Type B pancreatic cell (in vitro differentiated cells): ENCODE data around the gene ZMYND11. TPM values are rescaled to one million over a fixed set of nuclear protein-coding genes. Genes with fewer than 3 reads are reported as not detected.

Experiments
- DNase-seq: peaks from one replicate; pipeline ENCODE4 v3.0.0; 2021; ENCODE audit warnings: mixed read lengths; ENCODE audit not compliant: unreplicated experiment; ENCODE audit errors: extremely low spot score
- H3K27ac Mint-ChIP-seq: 2 replicates; pipeline ENCODE4 v1.8.0; 2021; ENCODE audit warnings: mild to moderate bottlenecking, mixed read lengths
- H3K27me3 Mint-ChIP-seq: 2 replicates; pipeline ENCODE4 v1.8.0; 2021; ENCODE audit warnings: mixed read lengths
- H3K36me3 Mint-ChIP-seq: 2 replicates; pipeline ENCODE4 v1.8.0; 2021; ENCODE audit warnings: mixed read lengths
- H3K4me1 Mint-ChIP-seq: one replicate; pipeline ENCODE4 v1.8.0; 2021; ENCODE audit warnings: mixed read lengths; ENCODE audit not compliant: unreplicated experiment
- H3K4me3 Mint-ChIP-seq: 2 replicates; pipeline ENCODE4 v1.8.0; 2021; ENCODE audit warnings: mild to moderate bottlenecking, mixed read lengths
- H3K9me3 Mint-ChIP-seq: 2 replicates; pipeline ENCODE4 v1.8.0; 2021; ENCODE audit warnings: mixed read lengths
- total RNA-seq: library from RNA; stranded (reverse); gene quantifications from 2 replicates; pipeline ENCODE4 v1.2.1, GENCODE V29; 2021; ENCODE audit warnings: low replicate concordance
- TF ChIP-seq, protein P1 (sequence below): fragments of 200-600 bp; sonication (generic); conservative IDR thresholded peaks from 2 replicates; pipeline ENCODE4 v1.5.0; 2021; ENCODE audit warnings: antibody characterized with exemption, mild to moderate bottlenecking

Gene ZMYND11
- total RNA-seq, 1 donor from 2014 or later: 58.7 TPM

DNA sequence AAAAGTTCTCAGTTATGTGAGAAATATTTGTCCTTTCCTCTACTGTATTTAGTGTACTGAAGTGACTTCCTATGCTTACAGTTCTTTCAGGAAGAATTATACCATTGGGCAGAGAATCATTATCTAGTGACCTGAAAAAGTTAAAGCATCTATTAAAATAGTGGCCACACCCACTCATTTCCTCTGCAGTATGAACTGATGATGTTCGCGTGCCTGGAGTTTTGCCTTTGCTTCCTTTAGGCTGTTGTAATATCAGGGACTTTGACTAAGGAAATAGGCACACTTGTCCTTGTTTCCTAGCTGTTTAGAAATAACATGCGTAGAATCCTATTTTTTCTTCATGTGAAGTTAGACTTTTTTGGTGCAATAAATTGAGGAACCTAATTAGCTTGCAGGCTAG, 100.7 kb downstream of the ZMYND11 start:
- no peaks in the 10 kb centered on the region for H3K9me3 Mint-ChIP-seq
- H3K4me3 Mint-ChIP-seq: no peak overlapping the region
- H3K27ac Mint-ChIP-seq: no peak overlapping the region
- H3K4me1 Mint-ChIP-seq: peaks cover 15% of the 10 kb centered on the region
- TF ChIP-seq, protein P1, sequence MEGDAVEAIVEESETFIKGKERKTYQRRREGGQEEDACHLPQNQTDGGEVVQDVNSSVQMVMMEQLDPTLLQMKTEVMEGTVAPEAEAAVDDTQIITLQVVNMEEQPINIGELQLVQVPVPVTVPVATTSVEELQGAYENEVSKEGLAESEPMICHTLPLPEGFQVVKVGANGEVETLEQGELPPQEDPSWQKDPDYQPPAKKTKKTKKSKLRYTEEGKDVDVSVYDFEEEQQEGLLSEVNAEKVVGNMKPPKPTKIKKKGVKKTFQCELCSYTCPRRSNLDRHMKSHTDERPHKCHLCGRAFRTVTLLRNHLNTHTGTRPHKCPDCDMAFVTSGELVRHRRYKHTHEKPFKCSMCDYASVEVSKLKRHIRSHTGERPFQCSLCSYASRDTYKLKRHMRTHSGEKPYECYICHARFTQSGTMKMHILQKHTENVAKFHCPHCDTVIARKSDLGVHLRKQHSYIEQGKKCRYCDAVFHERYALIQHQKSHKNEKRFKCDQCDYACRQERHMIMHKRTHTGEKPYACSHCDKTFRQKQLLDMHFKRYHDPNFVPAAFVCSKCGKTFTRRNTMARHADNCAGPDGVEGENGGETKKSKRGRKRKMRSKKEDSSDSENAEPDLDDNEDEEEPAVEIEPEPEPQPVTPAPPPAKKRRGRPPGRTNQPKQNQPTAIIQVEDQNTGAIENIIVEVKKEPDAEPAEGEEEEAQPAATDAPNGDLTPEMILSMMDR: no peak
- no peaks in the 10 kb centered on the region for H3K27me3 Mint-ChIP-seq
- peaks cover 11% of the 10 kb centered on the region for H3K36me3 Mint-ChIP-seq
- no peak for DNase-seq

DNA sequence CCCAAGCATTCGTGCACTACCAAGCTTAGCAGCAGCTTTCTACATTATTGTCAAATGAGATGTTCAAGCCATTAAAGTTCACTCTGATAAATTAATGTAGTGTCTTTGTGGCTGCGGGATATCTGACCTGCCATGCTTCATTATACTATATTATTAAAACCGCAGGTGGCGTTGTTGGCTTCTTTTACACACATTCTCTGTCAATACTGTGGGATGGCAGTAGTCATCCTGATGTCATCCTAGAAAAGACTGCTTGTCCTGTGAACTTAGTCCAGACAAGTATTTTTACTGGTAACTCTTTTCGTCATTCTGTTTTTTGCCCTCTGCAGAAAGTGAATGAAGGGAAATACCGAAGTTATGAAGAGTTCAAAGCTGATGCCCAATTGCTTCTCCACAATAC, 103.9 kb downstream of the ZMYND11 start:
- no peak overlapping the region for H3K4me3 Mint-ChIP-seq
- H3K4me1 Mint-ChIP-seq: peaks cover 15% of the 10 kb centered on the region
- TF ChIP-seq, protein P1: no peak
- no peak for DNase-seq
- no peaks in the 10 kb centered on the region for H3K9me3 Mint-ChIP-seq
- H3K36me3 Mint-ChIP-seq: peaks cover 6% of the 10 kb centered on the region
- no peaks in the 10 kb centered on the region for H3K27me3 Mint-ChIP-seq
- H3K27ac Mint-ChIP-seq: no peak overlapping the region

DNA sequence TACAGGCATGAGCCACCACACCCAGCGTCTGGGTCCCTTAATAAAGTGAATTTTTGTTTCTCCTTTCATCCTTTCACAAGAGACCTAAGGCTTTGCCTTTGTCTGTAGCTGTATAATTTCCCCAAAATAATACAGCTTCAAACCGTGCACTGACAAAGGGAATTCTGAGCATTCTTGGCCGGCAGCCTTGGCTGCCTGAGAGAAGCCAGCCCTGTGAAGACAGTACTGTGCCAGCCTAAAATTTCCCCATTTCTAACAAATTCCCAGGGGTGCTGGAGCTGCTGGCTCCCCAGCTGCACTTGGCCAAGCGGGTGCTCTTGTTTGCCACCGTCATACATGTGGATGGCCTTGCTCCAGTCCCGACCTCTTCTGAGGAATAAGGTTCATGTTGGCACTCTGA, 106.2 kb downstream of the ZMYND11 start:
- no peak overlapping the region for H3K27ac Mint-ChIP-seq
- no peaks in the 10 kb centered on the region for H3K9me3 Mint-ChIP-seq
- peaks cover 14% of the 10 kb centered on the region for H3K36me3 Mint-ChIP-seq
- DNase-seq: no peak
- no peaks in the 10 kb centered on the region for H3K27me3 Mint-ChIP-seq
- no peaks in the 10 kb centered on the region for H3K4me1 Mint-ChIP-seq
- no peak overlapping the region for H3K4me3 Mint-ChIP-seq
- TF ChIP-seq, protein P1: no peak

DNA sequence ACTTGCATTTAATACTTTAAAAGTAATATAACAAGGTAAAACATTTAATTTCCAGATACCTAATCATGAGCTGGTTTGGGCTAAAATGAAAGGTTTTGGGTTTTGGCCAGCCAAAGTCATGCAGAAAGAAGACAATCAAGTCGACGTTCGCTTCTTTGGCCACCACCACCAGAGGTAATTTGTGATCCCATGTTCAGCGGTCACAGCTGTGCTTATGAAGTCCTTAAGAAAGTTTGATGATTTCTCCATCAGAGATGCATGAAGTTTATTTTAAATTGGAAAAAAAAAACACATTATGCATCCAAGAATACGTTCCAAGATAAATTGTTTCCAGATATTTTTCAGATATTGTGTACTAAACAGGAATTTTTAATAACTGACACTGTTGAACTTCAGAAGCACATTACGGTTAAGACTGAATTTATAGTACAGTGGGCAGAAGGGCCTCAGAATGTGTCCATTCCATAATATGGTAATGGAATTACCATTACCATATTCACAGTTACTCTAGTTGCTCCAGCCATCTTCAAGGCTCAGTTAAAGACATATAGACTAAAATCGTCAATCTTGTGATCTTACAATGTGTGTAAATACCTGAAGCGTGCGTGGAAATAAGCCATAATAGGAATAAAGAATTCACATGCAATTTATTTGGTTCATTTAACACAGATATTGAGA, 106.8 kb downstream of the ZMYND11 start:
- H3K9me3 Mint-ChIP-seq: no peaks in the 10 kb centered on the region
- H3K36me3 Mint-ChIP-seq: peaks cover 21% of the 10 kb centered on the region
- no peak overlapping the region for H3K4me3 Mint-ChIP-seq
- H3K27ac Mint-ChIP-seq: no peak overlapping the region
- no peak for DNase-seq
- TF ChIP-seq, protein P1: no peak
- H3K27me3 Mint-ChIP-seq: no peaks in the 10 kb centered on the region
- no peaks in the 10 kb centered on the region for H3K4me1 Mint-ChIP-seq

DNA sequence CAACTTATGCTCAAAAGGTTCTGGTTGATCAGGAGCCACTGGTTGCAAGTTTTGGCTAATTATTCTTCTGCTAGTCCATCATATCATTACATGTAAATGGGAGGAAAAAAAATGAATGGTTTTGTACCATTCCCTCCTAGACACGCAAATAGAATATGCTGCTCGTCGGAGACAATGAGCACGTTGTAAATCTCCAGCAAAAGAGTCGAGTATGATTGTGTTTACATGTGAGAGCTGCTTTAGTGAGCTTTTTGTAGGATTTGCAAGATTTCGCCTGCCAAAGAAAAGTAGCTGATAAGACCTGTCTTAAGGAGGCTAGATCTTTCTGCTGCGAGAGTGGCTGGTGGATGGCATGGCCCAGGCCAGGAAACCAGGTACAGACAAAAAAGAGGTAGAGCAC, 109.0 kb downstream of the ZMYND11 start:
- Mint-ChIP-seq H3K4me3 (no peak overlapping the region), H3K27me3 (no peaks in the 10 kb centered on the region), H3K9me3 (no peaks in the 10 kb centered on the region), H3K36me3 (peaks cover 23% of the 10 kb centered on the region), H3K4me1 (no peaks in the 10 kb centered on the region), H3K27ac (no peak overlapping the region)
- no peak for DNase-seq
- TF ChIP-seq, protein P1: no peak

DNA sequence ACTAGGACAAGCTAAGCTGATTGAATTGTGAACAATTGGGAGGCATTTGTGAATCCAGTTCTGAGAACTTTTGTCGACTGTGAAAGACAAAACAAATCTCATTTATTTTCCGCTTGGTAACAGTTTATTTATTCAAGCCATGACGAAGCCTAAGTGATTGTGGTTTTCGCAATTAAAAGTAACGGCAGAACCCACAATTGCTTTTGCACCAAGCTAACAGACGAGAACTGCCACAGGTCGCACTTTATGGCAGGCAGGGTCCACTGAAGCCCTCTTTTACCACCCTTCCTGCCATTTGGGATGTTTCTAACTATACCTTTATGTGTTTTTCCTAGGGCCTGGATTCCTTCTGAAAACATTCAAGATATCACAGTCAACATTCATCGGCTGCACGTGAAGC, 111.2 kb downstream of the ZMYND11 start:
- H3K27me3 Mint-ChIP-seq: no peaks in the 10 kb centered on the region
- H3K36me3 Mint-ChIP-seq: peaks cover 27% of the 10 kb centered on the region
- H3K4me3 Mint-ChIP-seq: no peak overlapping the region
- H3K9me3 Mint-ChIP-seq: no peaks in the 10 kb centered on the region
- no peak for DNase-seq
- no peak overlapping the region for H3K27ac Mint-ChIP-seq
- H3K4me1 Mint-ChIP-seq: no peaks in the 10 kb centered on the region
- TF ChIP-seq, protein P1: no peak
